SU-DHL-6 (cell line): Measurements from ENCODE around the gene DSP.

Source experiments
- H2AFZ ChIP-seq: fragments of 200-600 bp; sonication (generic); 2 replicates; pipeline ENCODE4 v1.6.1; 2014; ENCODE audit warnings: low read depth, mild to moderate bottlenecking, moderate library complexity, mixed read lengths, antibody characterized with exemption, low read length; ENCODE audit not compliant: severe bottlenecking
- H3F3A ChIP-seq: fragments of 200-600 bp; shearing (Covaris generic); 2 replicates; pipeline ENCODE4 v1.6.0; 2016; ENCODE audit warnings: antibody characterized with exemption, mild to moderate bottlenecking; ENCODE audit not compliant: insufficient read depth
- H3K27ac ChIP-seq: fragments of 200-600 bp; sonication (generic); 2 replicates; pipeline ENCODE4 v1.5.1; 2016; ENCODE audit warnings: low read depth, mild to moderate bottlenecking, low read length, moderate library complexity, mixed read lengths
- H3K27me3 ChIP-seq: fragments of 200-600 bp; sonication (generic), shearing (Covaris generic); 2 replicates; pipeline ENCODE4 v1.6.0; 2014; ENCODE audit warnings: mild to moderate bottlenecking, low read length
- H3K36me3 ChIP-seq: fragments of 200-600 bp; sonication (generic); 2 replicates; pipeline ENCODE4 v1.6.1; 2014; ENCODE audit warnings: mild to moderate bottlenecking, low read length, mixed read lengths
- H3K4me2 ChIP-seq: fragments of 300-600, 200-600 bp; shearing (Covaris generic), sonication (generic); 2 replicates; pipeline ENCODE4 v1.6.0; 2014; ENCODE audit warnings: low read length, low read depth, mild to moderate bottlenecking; ENCODE audit not compliant: poor library complexity, severe bottlenecking
- H3K4me3 ChIP-seq: fragments of 200-600 bp; sonication (generic); 2 replicates; pipeline ENCODE4 v1.5.1; 2014; ENCODE audit warnings: antibody characterized with exemption, low read length, mild to moderate bottlenecking, mixed read lengths; ENCODE audit not compliant: insufficient read depth, poor library complexity, severe bottlenecking
- H3K79me2 ChIP-seq: fragments of 200-600 bp; sonication (generic); 2 replicates; pipeline ENCODE4 v1.6.1; 2014; ENCODE audit warnings: mild to moderate bottlenecking, low read length, moderate library complexity; ENCODE audit not compliant: insufficient read depth
- H3K9ac ChIP-seq: fragments of 200-600 bp; sonication (generic); 2 replicates; pipeline ENCODE4 v1.7.0; 2014; ENCODE audit warnings: mild to moderate bottlenecking, low read length
- H3K9me2 ChIP-seq: fragments of 200-600 bp; sonication (generic); replicated peaks from 2 replicates; pipeline ENCODE4 v1.6.1; 2014; ENCODE audit warnings: low read length; ENCODE audit not compliant: insufficient read depth
- H3K9me3 ChIP-seq: fragments of 200-600 bp; sonication (generic); 2 replicates; pipeline ENCODE4 v1.6.1; 2014; ENCODE audit warnings: low read length, mixed read lengths; ENCODE audit not compliant: insufficient read depth
- H4K20me1 ChIP-seq: fragments of 200-600 bp; sonication (generic); 2 replicates; pipeline ENCODE4 v1.6.1; 2014; ENCODE audit warnings: low read depth, mild to moderate bottlenecking, antibody characterized with exemption, low read length, moderate library complexity, mixed read lengths
- EZH2phosphoT487 ChIP-seq: fragments of 200-600 bp; sonication (generic), shearing (Covaris generic); conservative IDR thresholded peaks from 2 replicates; pipeline ENCODE4 v1.6.1; 2018; ENCODE audit warnings: mild to moderate bottlenecking, antibody characterized with exemption, low read length, moderate library complexity, mixed read lengths
- TF ChIP-seq, protein P1 (sequence below): fragments of 200-600 bp; sonication (generic); IDR thresholded peaks from one replicate; pipeline ENCODE4 v1.5.1; 2017; ENCODE audit warnings: antibody characterized with exemption, mild to moderate bottlenecking, low read length, moderate library complexity; ENCODE audit not compliant: insufficient read depth, poor library complexity, severe bottlenecking

Gene DSP

DNA sequence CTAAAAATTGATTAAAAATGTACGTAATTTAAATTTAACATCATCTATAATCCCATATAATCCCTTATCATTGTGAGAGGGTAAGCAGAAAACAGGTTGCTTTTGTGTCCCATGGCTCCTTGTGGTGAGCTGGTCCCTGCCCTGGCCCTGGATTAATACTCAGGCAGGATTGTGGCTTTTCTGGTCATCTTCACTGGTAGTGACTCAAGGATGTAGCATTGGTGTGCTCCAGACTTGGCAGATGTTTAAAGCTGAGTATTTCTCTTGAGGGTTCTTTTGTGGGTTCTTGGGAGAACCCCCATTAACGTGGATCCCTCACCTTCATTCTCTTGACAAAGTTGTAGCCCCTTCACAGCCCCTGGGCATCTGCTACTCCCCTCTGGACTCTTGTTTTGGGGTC lies 87.8 kb downstream of the DSP start:
- Histone ChIP-seq H3K9me3 (no peaks in the 10 kb centered on the region), H3K9ac (no peak overlapping the region), H3K36me3 (no peaks in the 10 kb centered on the region), H3K79me2 (no peaks in the 10 kb centered on the region), H3K4me3 (no peak overlapping the region), H3K27me3 (no peaks in the 10 kb centered on the region), H3F3A (no peaks in the 10 kb centered on the region), H3K4me2 (no peak overlapping the region), H4K20me1 (no peaks in the 10 kb centered on the region), H3K27ac (no peak overlapping the region), H2AFZ (no peak overlapping the region), H3K9me2 (no peaks in the 10 kb centered on the region)
- TF ChIP-seq, protein P1, sequence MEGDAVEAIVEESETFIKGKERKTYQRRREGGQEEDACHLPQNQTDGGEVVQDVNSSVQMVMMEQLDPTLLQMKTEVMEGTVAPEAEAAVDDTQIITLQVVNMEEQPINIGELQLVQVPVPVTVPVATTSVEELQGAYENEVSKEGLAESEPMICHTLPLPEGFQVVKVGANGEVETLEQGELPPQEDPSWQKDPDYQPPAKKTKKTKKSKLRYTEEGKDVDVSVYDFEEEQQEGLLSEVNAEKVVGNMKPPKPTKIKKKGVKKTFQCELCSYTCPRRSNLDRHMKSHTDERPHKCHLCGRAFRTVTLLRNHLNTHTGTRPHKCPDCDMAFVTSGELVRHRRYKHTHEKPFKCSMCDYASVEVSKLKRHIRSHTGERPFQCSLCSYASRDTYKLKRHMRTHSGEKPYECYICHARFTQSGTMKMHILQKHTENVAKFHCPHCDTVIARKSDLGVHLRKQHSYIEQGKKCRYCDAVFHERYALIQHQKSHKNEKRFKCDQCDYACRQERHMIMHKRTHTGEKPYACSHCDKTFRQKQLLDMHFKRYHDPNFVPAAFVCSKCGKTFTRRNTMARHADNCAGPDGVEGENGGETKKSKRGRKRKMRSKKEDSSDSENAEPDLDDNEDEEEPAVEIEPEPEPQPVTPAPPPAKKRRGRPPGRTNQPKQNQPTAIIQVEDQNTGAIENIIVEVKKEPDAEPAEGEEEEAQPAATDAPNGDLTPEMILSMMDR, result no peak
- TF ChIP-seq EZH2phosphoT487, result no peak

DNA sequence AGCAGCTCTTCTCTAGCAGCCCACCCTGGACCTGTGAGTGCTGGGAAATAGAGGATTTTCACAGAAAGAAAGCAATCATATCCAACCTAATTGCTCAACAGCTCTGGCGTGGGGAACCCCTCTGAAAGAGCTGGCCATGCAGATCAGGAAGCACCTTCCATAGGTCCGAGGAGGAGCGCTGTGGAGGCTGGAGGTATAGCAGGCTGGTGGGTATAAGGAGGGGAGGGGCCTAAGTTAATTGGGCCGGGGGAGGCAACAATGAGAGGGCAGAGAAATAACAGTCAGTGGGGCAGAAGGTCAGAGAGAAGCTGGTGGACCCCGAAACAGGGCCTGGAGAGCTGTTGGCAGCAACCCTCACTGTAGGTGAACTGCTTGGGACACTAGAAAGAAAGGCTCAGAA lies 89.3 kb downstream of the DSP start:
- Histone ChIP-seq H3K9ac (no peak overlapping the region), H4K20me1 (no peaks in the 10 kb centered on the region), H3K36me3 (no peaks in the 10 kb centered on the region), H3K4me2 (no peak overlapping the region), H3K4me3 (no peak overlapping the region), H3K27ac (no peak overlapping the region), H2AFZ (no peak overlapping the region), H3K27me3 (no peaks in the 10 kb centered on the region), H3F3A (no peaks in the 10 kb centered on the region), H3K9me2 (no peaks in the 10 kb centered on the region), H3K79me2 (no peaks in the 10 kb centered on the region), H3K9me3 (no peaks in the 10 kb centered on the region)
- TF ChIP-seq EZH2phosphoT487, result no peak
- TF ChIP-seq, protein P1, result no peak

DNA sequence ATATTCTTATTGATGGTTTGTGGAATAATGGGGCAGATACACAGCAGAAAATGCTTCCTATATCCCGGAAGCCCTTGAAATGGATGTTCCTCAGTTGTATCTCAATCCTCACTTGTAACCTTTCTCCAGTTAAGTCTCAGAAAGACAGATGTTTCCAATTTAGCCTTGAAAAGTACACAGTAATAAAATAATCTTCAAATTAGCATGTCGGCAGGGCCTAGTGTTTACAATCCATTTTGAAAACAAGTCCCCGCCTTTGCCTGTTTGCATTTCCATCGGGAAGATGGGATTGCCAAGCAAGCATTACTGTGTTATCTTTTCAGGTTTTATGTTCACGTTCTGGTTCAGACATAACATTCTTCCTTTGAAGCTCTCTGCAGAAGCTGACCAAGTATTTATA lies 90.0 kb downstream of the DSP start:
- Histone ChIP-seq H3K9me2 (no peaks in the 10 kb centered on the region), H3K4me3 (no peak overlapping the region), H3K9me3 (no peaks in the 10 kb centered on the region), H3K27ac (no peak overlapping the region), H2AFZ (no peak overlapping the region), H3K9ac (no peak overlapping the region), H3K79me2 (no peaks in the 10 kb centered on the region), H3K27me3 (no peaks in the 10 kb centered on the region), H4K20me1 (no peaks in the 10 kb centered on the region), H3K36me3 (no peaks in the 10 kb centered on the region), H3F3A (no peaks in the 10 kb centered on the region), H3K4me2 (no peak overlapping the region)
- TF ChIP-seq EZH2phosphoT487, result no peak
- TF ChIP-seq, protein P1, result no peak
